Neural cell (in vitro differentiated cells): ENCODE results near the gene GALNT16. TPM values are rescaled to one million over a fixed set of nuclear protein-coding genes. Genes with fewer than 3 reads are reported as not detected.

Source experiments
- H2AFZ ChIP-seq: fragments of 200-600, 300-800 bp; sonication (generic), shearing (Covaris generic); 2 replicates; pipeline ENCODE4 v1.6.0; 2014; ENCODE audit warnings: low read depth, mild to moderate bottlenecking, antibody characterized with exemption, low read length, moderate library complexity
- H3F3A ChIP-seq: fragments of 200-600 bp; shearing (Covaris generic); 2 replicates; pipeline ENCODE4 v1.6.1; 2016; ENCODE audit warnings: mild to moderate bottlenecking, moderate library complexity, mixed read lengths, antibody characterized with exemption, low read length; ENCODE audit not compliant: insufficient read depth, poor library complexity, severe bottlenecking
- H3K27ac ChIP-seq: fragments of 200-600, 300-800 bp; sonication (generic), shearing (Covaris generic); 2 replicates; pipeline ENCODE4 v1.5.1; 2014; ENCODE audit warnings: mild to moderate bottlenecking, low read length, moderate library complexity
- H3K27me3 ChIP-seq: fragments of 300-800, 200-600 bp; sonication (generic), shearing (Covaris generic); 2 replicates; pipeline ENCODE4 v1.6.0; 2014; ENCODE audit warnings: mild to moderate bottlenecking, low read depth, low read length, moderate library complexity; ENCODE audit not compliant: insufficient read depth
- H3K36me3 ChIP-seq: fragments of 300-800, 200-600 bp; sonication (generic), shearing (Covaris generic); 2 replicates; pipeline ENCODE4 v1.5.1; 2014; ENCODE audit warnings: mild to moderate bottlenecking, antibody characterized with exemption, low read length, moderate library complexity; ENCODE audit not compliant: insufficient read depth
- H3K4me2 ChIP-seq: fragments of 300-800, 200-600 bp; sonication (generic), shearing (Covaris generic); 2 replicates; pipeline ENCODE4 v1.6.0; 2014; ENCODE audit warnings: mild to moderate bottlenecking, low read length
- H3K4me3 ChIP-seq: fragments of 300-800, 200-600 bp; sonication (generic), shearing (Covaris generic); 2 replicates; pipeline ENCODE4 v1.5.1; 2014; ENCODE audit warnings: mild to moderate bottlenecking, low read length, moderate library complexity
- H3K79me2 ChIP-seq: fragments of 200-600 bp; shearing (Covaris generic); replicated peaks from 2 replicates; pipeline ENCODE4 v1.6.0; 2014; ENCODE audit warnings: mild to moderate bottlenecking, low read length, moderate library complexity; ENCODE audit not compliant: insufficient read depth
- H3K9ac ChIP-seq: fragments of 300-800, 200-600 bp; sonication (generic), shearing (Covaris generic); 2 replicates; pipeline ENCODE4 v1.6.1; 2016; ENCODE audit warnings: mild to moderate bottlenecking, low read length, mixed read lengths
- H3K9me2 ChIP-seq: fragments of 200-600 bp; shearing (Covaris generic); 2 replicates; pipeline ENCODE4 v1.6.1; 2016; ENCODE audit warnings: mild to moderate bottlenecking, low read length, mixed read lengths; ENCODE audit not compliant: insufficient read depth
- H3K9me3 ChIP-seq: fragments of 200-600, 300-800 bp; sonication (generic), shearing (Covaris generic); 2 replicates; pipeline ENCODE4 v1.6.1; 2016; ENCODE audit warnings: mild to moderate bottlenecking, mixed run types, low read length, moderate library complexity, mixed read lengths
- H4K20me1 ChIP-seq: fragments of 200-600 bp; shearing (Covaris generic); 2 replicates; pipeline ENCODE4 v1.6.1; 2016; ENCODE audit warnings: mild to moderate bottlenecking, mixed run types; ENCODE audit not compliant: insufficient read depth
- CTCF ChIP-seq: fragments of 450-650 bp; IDR thresholded peaks from 2 replicates; pipeline ENCODE4 v1.5.1; 2014; ENCODE audit warnings: antibody characterized with exemption, mild to moderate bottlenecking, moderate library complexity; ENCODE audit not compliant: poor library complexity, severe bottlenecking
- EP300 ChIP-seq: fragments of 450-650 bp; conservative IDR thresholded peaks from 2 replicates; pipeline ENCODE4 v1.6.1; 2014; ENCODE audit warnings: antibody characterized with exemption, mild to moderate bottlenecking, moderate library complexity; ENCODE audit not compliant: poor library complexity, severe bottlenecking
- EZH2 ChIP-seq: fragments of 200-600, 300-800 bp; shearing (Covaris generic), sonication (generic); IDR thresholded peaks from 2 replicates; pipeline ENCODE4 v1.6.1; 2014; ENCODE audit warnings: antibody characterized with exemption, low read length, borderline replicate concordance, mild to moderate bottlenecking; ENCODE audit not compliant: insufficient read depth, poor library complexity, severe bottlenecking
- MXI1 ChIP-seq: fragments of 450-650 bp; conservative IDR thresholded peaks from 2 replicates; pipeline ENCODE4 v1.6.1; 2014; ENCODE audit warnings: antibody characterized with exemption, mild to moderate bottlenecking; ENCODE audit not compliant: poor library complexity, severe bottlenecking
- POLR2AphosphoS5 ChIP-seq: IDR thresholded peaks from 2 replicates; pipeline ENCODE4 v1.6.1; 2012
- RAD21 ChIP-seq: fragments of 450-650 bp; conservative IDR thresholded peaks from 2 replicates; pipeline ENCODE4 v1.6.1; 2014; ENCODE audit warnings: antibody characterized with exemption, mild to moderate bottlenecking, moderate library complexity
- SMC3 ChIP-seq: fragments of 450-650 bp; conservative IDR thresholded peaks from 2 replicates; pipeline ENCODE4 v1.6.1; 2014; ENCODE audit warnings: antibody characterized with exemption, mild to moderate bottlenecking, moderate library complexity; ENCODE audit not compliant: poor library complexity
- TAF1 ChIP-seq: IDR thresholded peaks from 2 replicates; pipeline ENCODE4 v1.6.1; 2012; ENCODE audit warnings: low read depth
- polyA plus RNA-seq: library from polyadenylated mRNA; depleted of rRNA; stranded (reverse); fragments of >200 nt; gene quantifications from 2 replicates; pipeline ENCODE4 v1.2.3, GENCODE V29; 2014
- TF ChIP-seq, protein P1 (sequence below): IDR thresholded peaks from 2 replicates; pipeline ENCODE4 v1.6.1; 2012; ENCODE audit warnings: borderline replicate concordance

GALNT16 gene
- polyA plus RNA-seq, 1 donor from 2014 or later, result 23.8 TPM

- no peaks in the 10 kb centered on the region for H3K9me2 ChIP-seq
- H3K79me2 ChIP-seq, result no peaks in the 10 kb centered on the region
- no peaks in the 10 kb centered on the region for H4K20me1 ChIP-seq
- H3K27me3 ChIP-seq, result no peaks in the 10 kb centered on the region
- H3F3A ChIP-seq, result no peaks in the 10 kb centered on the region
- H2AFZ ChIP-seq, result no peak overlapping the region
- no peaks in the 10 kb centered on the region for H3K9me3 ChIP-seq
- TF ChIP-seq TAF1, result no peak
- no peak for TF ChIP-seq SMC3
- TF ChIP-seq RAD21, result no peak
- no peak for TF ChIP-seq EZH2
- no peak for TF ChIP-seq CTCF
- no peak for TF ChIP-seq POLR2AphosphoS5
- TF ChIP-seq, protein P1, sequence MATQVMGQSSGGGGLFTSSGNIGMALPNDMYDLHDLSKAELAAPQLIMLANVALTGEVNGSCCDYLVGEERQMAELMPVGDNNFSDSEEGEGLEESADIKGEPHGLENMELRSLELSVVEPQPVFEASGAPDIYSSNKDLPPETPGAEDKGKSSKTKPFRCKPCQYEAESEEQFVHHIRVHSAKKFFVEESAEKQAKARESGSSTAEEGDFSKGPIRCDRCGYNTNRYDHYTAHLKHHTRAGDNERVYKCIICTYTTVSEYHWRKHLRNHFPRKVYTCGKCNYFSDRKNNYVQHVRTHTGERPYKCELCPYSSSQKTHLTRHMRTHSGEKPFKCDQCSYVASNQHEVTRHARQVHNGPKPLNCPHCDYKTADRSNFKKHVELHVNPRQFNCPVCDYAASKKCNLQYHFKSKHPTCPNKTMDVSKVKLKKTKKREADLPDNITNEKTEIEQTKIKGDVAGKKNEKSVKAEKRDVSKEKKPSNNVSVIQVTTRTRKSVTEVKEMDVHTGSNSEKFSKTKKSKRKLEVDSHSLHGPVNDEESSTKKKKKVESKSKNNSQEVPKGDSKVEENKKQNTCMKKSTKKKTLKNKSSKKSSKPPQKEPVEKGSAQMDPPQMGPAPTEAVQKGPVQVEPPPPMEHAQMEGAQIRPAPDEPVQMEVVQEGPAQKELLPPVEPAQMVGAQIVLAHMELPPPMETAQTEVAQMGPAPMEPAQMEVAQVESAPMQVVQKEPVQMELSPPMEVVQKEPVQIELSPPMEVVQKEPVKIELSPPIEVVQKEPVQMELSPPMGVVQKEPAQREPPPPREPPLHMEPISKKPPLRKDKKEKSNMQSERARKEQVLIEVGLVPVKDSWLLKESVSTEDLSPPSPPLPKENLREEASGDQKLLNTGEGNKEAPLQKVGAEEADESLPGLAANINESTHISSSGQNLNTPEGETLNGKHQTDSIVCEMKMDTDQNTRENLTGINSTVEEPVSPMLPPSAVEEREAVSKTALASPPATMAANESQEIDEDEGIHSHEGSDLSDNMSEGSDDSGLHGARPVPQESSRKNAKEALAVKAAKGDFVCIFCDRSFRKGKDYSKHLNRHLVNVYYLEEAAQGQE, result no peak
- TF ChIP-seq MXI1, result no peak
- TF ChIP-seq EP300, result no peak
- no peak overlapping the region for H3K4me2 ChIP-seq
- H3K27ac ChIP-seq, result no peak overlapping the region
- no peaks in the 10 kb centered on the region for H3K36me3 ChIP-seq
- H3K9ac ChIP-seq, result no peak overlapping the region
- H3K4me3 ChIP-seq, result no peak overlapping the region
Measured at GRCh38 chr14:69360438-69361108, 100.6 kb downstream of the GALNT16 start.

GRCh38 chr14:69363055-69363454 is 103.1 kb downstream of the GALNT16 start:
- Histone ChIP-seq H3K4me2 (no peak overlapping the region), H3K27ac (no peak overlapping the region), H3K9me2 (no peaks in the 10 kb centered on the region), H3K4me3 (no peak overlapping the region), H3K36me3 (no peaks in the 10 kb centered on the region), H2AFZ (no peak overlapping the region), H3K9ac (no peak overlapping the region), H4K20me1 (no peaks in the 10 kb centered on the region), H3K27me3 (no peaks in the 10 kb centered on the region), H3F3A (no peaks in the 10 kb centered on the region), H3K9me3 (no peaks in the 10 kb centered on the region), H3K79me2 (no peaks in the 10 kb centered on the region)
- TF ChIP-seq, protein P1, result no peak
- TF ChIP-seq EZH2 (no peak), MXI1 (no peak), CTCF (peak; percentile 76), RAD21 (peak; percentile 82), POLR2AphosphoS5 (peak; percentile 23), SMC3 (peak; percentile 85)
